Amygdala (tissue), 56 donors: ENCODE results near the gene CYBC1.
"Not testable (repeated sequence)": the region's sequence is repeated elsewhere in the genome, so short reads cannot be mapped to it uniquely, and the experiment has no call there.

Experiments used
- DNase-seq, 56 donors: peaks; one replicate each; lab custom pipeline; 2025; lab: John Stamatoyannopoulos, UW

CYBC1 gene

GRCh38 chr17:82480318-82480717, 29.8 kb upstream of the CYBC1 start:
- no peak for DNase-seq

GRCh38 chr17:82479602-82480001, 29.1 kb upstream of the CYBC1 start:
- DNase-seq, result no peak

GRCh38 chr17:82477934-82478333, 27.4 kb upstream of the CYBC1 start:
- DNase-seq, result no peak

GRCh38 chr17:82475458-82475857, 24.9 kb upstream of the CYBC1 start:
- no peak for DNase-seq

GRCh38 chr17:82474223-82475010, 23.9 kb upstream of the CYBC1 start:
- no peak for DNase-seq

GRCh38 chr17:82470065-82470464, 19.5 kb upstream of the CYBC1 start:
- no peak for DNase-seq

GRCh38 chr17:82468692-82469091, 18.1 kb upstream of the CYBC1 start:
- DNase-seq, result no peak

- no peak for DNase-seq
These were observed 14.6 kb upstream of the CYBC1 start for GRCh38 chr17:82465023-82465603.

GRCh38 chr17:82464567-82464929, 14.0 kb upstream of the CYBC1 start:
- no peak for DNase-seq

- DNase-seq, result no peak
These were observed 13.5 kb upstream of the CYBC1 start for GRCh38 chr17:82463925-82464566.

- DNase-seq, result no peak
These were observed 12.8 kb upstream of the CYBC1 start for GRCh38 chr17:82463391-82463790.

GRCh38 chr17:82461827-82462524, 11.4 kb upstream of the CYBC1 start:
- DNase-seq, result no peak

GRCh38 chr17:82459936-82460335, 9.4 kb upstream of the CYBC1 start:
- not testable (repeated sequence) for DNase-seq

- peak in 2 of 56 donors; percentile 34 to 35 for DNase-seq
These were observed 8.4 kb upstream of the CYBC1 start for GRCh38 chr17:82458885-82459424.

GRCh38 chr17:82458179-82458884, 7.8 kb upstream of the CYBC1 start, which contains the start of gene NARF:
Gene NARF, plus strand, starts transcription at chr17:82458741. Its CDS starts 63 bp downstream, at chr17:82458804.
- DNase-seq, result peak; percentile 75 to 99 (median 97)

- DNase-seq, result peak in 1 of 56 donors; percentile 67
These were observed 7.3 kb upstream of the CYBC1 start for GRCh38 chr17:82457929-82458178.

- DNase-seq, result peak in 1 of 56 donors; percentile 4
These were observed 6.7 kb upstream of the CYBC1 start for GRCh38 chr17:82457073-82457928.

GRCh38 chr17:82453706-82454105, 3.2 kb upstream of the CYBC1 start:
- not testable (repeated sequence) for DNase-seq

GRCh38 chr17:82453151-82453550, 2.6 kb upstream of the CYBC1 start:
- not testable (repeated sequence) for DNase-seq
